HG03460 (cell line): Measurements from ENCODE around the gene TOX3.

Experiments
- ATAC-seq: cut with Tn5 transposase; IDR thresholded peaks from one replicate; pipeline ENCODE4 v1.9.1; 2021; ENCODE audit not compliant: unreplicated experiment

The TOX3 gene

DNA sequence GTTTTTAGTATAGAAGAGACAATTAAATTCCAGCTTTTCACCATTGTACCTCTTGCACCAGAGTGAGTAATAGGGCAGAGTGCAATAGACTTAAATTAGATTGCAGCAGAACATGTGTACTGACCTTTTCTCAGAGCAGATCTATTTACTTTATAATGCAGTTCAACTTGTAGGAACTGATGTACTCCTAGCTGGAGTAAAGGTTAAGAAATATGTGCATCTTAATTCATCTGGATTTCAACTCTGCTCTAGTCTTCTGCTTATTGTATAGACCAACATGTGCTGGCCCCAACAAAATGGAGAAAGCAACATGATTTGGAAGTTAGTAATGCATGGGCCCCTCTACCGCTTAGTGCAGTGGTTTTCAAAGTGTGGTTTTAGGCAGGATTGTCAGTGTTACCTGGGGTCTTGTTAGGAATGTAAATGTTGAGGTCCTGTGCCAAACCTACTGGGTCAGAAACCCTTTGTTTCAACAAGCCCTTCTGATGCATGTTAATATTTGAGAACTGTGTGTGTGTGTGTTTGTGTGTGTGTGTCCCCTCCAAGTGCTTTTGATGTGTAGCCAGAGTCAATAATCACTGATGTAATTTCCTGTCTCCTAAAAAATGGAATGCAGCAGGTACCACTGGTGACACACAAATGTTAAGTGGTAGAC is 138.6 kb downstream of the TOX3 start:
- no peak for ATAC-seq

GRCh38 chr16:52407778-52408177 is 139.2 kb downstream of the TOX3 start:
- no peak for ATAC-seq

DNA sequence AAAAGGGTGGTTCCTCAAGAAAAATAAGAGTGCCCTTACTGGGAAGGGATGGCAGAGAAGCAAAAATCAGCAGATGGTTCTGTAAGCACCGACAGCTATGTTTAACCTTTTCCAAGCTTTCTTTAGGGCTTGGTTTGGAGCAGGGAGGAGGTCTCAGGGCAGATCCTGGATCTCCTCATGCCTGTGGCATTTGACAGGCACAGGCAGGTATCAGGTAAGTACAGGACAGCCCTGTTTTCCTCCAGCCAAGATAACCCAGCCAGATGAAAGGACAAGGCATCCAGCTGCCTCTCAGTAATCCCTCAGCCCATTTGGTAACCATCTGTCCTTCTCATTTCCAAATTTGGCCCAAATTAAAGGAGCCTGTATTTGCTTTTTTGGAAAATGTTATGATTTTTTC is 141.5 kb downstream of the TOX3 start:
- ATAC-seq, result no peak

DNA sequence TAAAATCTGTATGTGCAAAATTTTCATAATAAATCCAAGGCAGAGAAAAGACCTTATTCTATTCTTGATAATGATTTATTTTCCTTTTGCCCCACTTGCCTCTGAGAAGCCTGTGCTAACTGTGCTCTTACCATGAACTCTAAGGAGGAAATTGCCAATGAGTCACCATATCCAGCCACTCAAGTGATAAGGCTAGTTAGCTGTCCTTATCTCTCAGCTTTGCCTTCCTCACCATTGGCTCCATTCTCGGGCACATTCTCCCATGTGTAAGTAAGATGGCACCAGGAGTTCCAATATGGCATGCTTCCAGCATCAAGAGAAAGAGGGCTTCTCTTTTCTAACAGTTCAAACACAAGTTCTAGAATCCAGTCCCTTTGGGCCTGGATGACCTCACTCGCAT is 142.4 kb downstream of the TOX3 start:
- ATAC-seq, result no peak

DNA sequence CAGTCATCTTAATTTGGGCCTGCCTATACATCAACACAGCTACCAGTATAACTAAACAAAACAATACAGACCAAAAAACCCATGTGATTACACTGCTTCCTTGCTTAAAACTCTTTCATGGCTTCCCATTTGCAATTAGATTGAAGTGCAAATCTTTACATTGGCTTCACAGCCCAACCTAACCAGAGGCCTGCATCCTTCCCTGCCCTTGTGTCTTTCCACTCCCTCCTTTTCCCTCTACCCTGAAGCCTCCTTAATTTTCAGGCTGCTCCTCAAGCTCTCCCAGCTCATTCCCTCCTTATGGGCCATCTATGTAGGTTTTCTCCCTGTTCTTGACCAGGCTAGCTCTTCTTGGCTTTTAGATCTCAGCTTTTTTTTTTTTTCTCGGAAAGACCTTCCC is 147.8 kb downstream of the TOX3 start:
- no peak for ATAC-seq

DNA sequence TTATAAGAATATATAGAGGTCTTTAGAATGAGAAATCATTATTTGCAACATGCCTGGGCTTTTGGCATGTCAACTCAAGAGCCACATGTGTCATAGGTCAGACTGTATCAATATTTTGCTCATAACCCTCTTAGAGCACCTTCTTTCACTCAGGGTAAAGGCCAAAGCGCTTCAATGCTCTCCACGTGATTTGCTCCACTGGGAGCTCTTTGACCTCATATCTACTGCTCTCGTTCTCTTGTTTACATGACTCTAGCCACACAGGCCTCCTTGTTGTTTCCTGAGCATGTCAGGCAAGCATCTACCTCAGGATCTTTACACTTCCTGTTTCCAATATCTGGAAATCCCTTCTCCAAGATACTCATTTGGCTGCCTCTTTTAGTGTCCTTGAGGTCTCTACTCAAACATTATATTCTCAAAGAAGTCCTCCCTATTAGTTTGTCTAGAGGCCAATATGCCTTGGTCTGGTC is 148.4 kb downstream of the TOX3 start:
- no peak for ATAC-seq

GRCh38 chr16:52398021-52398420 is 148.9 kb downstream of the TOX3 start:
- ATAC-seq, result no peak

DNA sequence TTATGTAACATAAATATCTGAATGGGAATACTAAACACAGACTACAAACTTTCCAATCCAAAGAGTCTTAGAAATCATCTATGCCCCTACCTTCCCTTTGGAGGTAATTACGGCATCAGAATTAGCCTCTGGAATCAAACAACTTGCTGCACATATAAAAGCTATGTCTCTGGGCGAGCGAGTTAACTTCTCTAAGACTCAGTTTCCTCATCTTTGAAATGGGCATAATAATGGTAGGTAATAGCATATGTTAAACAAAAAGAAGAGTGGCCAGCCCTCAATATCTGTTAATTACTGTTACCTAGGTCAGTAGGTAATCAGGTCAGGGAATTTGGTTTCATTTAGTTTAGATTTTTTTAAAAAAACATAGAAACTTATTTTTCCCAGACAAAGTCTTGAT is 153.5 kb downstream of the TOX3 start:
- no peak for ATAC-seq

GRCh38 chr16:52389045-52389444 is 157.9 kb downstream of the TOX3 start:
- no peak for ATAC-seq
